Nephron progenitor cell (in vitro differentiated cells): ENCODE data around the gene TAF11.

Experiments used
- DNase-seq: peaks from one replicate; pipeline ENCODE4 v3.0.0; 2021
- H3K27ac Mint-ChIP-seq: 2 replicates; pipeline ENCODE4 v1.8.0; 2021; ENCODE audit warnings: mild to moderate bottlenecking, moderate library complexity, mixed read lengths
- H3K27me3 Mint-ChIP-seq: 2 replicates; pipeline ENCODE4 v1.8.0; 2021; ENCODE audit warnings: mild to moderate bottlenecking, low read depth, mixed read lengths; ENCODE audit not compliant: poor library complexity
- H3K36me3 Mint-ChIP-seq: 2 replicates; pipeline ENCODE4 v1.8.0; 2021; ENCODE audit warnings: low read depth, mixed read lengths
- H3K4me1 Mint-ChIP-seq: 2 replicates; pipeline ENCODE4 v1.8.0; 2021; ENCODE audit warnings: mixed read lengths
- H3K4me3 Mint-ChIP-seq: 2 replicates; pipeline ENCODE4 v1.8.0; 2021; ENCODE audit warnings: mild to moderate bottlenecking, moderate library complexity, mixed read lengths
- H3K9me3 Mint-ChIP-seq: 2 replicates; pipeline ENCODE4 v1.8.0; 2021; ENCODE audit warnings: mild to moderate bottlenecking, moderate library complexity, mixed read lengths
- TF ChIP-seq, protein P1 (sequence below): fragments of 200-600 bp; sonication (generic); IDR thresholded peaks from 2 replicates; pipeline ENCODE4 v1.5.0; 2021; ENCODE audit warnings: antibody characterized with exemption

TAF11 gene

DNA sequence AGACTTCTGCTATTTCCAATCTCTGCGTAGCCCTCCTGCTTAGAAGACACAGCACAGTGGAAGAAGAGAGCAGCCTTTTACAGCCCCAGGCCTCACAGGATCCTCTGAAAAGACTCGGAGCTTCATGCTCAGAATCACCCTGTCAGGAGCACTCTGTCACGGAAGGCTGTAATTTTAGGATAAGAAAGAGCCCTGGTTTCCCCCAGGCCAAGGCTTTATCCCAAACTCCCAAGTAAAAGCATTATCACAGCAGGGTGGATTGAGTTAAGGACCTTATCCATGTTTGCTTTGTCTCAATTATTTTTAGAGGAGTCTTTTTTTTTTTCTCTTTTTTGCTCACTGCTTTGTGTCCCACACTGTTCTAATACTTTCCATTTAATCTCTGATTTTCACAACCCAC, 40.4 kb upstream of the TAF11 start:
- H3K36me3 Mint-ChIP-seq, result peaks cover 12% of the 10 kb centered on the region
- peaks cover 14% of the 10 kb centered on the region for H3K4me1 Mint-ChIP-seq
- TF ChIP-seq, protein P1, sequence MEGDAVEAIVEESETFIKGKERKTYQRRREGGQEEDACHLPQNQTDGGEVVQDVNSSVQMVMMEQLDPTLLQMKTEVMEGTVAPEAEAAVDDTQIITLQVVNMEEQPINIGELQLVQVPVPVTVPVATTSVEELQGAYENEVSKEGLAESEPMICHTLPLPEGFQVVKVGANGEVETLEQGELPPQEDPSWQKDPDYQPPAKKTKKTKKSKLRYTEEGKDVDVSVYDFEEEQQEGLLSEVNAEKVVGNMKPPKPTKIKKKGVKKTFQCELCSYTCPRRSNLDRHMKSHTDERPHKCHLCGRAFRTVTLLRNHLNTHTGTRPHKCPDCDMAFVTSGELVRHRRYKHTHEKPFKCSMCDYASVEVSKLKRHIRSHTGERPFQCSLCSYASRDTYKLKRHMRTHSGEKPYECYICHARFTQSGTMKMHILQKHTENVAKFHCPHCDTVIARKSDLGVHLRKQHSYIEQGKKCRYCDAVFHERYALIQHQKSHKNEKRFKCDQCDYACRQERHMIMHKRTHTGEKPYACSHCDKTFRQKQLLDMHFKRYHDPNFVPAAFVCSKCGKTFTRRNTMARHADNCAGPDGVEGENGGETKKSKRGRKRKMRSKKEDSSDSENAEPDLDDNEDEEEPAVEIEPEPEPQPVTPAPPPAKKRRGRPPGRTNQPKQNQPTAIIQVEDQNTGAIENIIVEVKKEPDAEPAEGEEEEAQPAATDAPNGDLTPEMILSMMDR, result no peak
- no peak overlapping the region for H3K4me3 Mint-ChIP-seq
- DNase-seq, result no peak
- H3K27me3 Mint-ChIP-seq, result peaks cover 6% of the 10 kb centered on the region
- no peak overlapping the region for H3K27ac Mint-ChIP-seq
- H3K9me3 Mint-ChIP-seq, result no peaks in the 10 kb centered on the region

DNA sequence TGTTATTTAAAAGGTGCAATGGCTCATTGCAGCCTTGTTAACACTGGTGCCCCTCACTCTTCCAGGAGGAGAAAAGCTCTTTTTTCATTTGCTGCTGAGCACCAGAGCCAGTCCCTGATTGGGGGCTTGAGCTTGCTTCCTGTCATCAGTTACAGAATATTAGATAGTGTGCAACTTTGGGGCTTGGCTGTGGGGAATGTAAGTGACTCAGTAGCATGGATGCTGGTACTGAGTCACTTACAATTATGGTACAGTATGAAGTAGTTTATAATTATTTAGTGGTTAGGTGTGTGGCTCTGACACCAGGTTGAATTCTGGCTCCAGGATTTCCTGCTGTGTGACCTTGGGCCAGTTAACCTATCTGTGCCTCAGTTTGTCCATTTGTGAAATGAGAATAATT, 38.8 kb upstream of the TAF11 start:
- no peak overlapping the region for H3K4me3 Mint-ChIP-seq
- no peak overlapping the region for H3K27ac Mint-ChIP-seq
- H3K4me1 Mint-ChIP-seq, result peaks cover 14% of the 10 kb centered on the region

DNA sequence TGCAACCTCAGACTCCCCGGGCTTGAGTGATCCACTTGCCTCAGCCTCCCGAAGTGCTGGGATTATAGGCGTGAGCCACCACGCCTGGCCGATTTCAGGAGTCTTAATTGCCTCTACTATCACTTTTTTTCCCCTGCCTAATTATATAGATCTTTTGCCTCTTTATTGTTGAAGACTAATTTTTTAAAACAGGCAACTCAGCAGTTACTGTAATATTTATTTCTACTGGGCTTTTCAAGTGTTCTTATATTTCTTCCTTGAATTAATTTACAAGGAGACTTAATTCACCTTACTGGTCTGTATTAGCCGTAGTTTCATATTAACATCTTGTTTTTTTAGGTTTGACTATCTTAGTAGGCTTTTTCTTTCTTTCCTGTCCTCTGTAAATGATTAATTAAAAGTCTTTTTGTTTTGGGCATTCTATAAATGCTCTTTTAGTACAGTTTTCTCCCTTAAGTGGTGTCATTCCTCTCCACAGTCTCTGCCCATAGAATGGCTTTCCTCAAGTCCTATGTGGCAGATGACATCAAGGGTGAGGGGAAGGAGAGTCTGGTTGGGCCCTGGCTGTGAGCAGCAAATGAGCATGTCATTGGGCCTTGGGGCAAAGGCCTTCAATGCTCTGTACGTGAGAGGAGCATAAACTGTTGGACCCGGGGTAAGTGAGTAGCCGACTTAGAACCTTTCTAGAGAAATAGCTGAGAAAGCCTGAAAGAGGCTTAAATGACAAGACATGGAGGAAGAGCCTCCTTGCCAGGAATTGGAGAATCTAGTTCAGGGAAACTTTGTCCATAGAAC, 37.2 kb upstream of the TAF11 start:
- peaks cover 6% of the 10 kb centered on the region for H3K27me3 Mint-ChIP-seq
- H3K4me3 Mint-ChIP-seq, result no peak overlapping the region
- TF ChIP-seq, protein P1, result no peak
- H3K4me1 Mint-ChIP-seq, result peaks cover 14% of the 10 kb centered on the region
- H3K9me3 Mint-ChIP-seq, result no peaks in the 10 kb centered on the region
- H3K36me3 Mint-ChIP-seq, result no peaks in the 10 kb centered on the region
- no peak overlapping the region for H3K27ac Mint-ChIP-seq
- no peak for DNase-seq

More for the DNA sequence above, 38.8 kb upstream of the TAF11 start:
- Mint-ChIP-seq H3K27me3 (peaks cover 6% of the 10 kb centered on the region), H3K36me3 (peaks cover 3% of the 10 kb centered on the region), H3K9me3 (no peaks in the 10 kb centered on the region)
- DNase-seq, result no peak
- TF ChIP-seq, protein P1, result no peak

DNA sequence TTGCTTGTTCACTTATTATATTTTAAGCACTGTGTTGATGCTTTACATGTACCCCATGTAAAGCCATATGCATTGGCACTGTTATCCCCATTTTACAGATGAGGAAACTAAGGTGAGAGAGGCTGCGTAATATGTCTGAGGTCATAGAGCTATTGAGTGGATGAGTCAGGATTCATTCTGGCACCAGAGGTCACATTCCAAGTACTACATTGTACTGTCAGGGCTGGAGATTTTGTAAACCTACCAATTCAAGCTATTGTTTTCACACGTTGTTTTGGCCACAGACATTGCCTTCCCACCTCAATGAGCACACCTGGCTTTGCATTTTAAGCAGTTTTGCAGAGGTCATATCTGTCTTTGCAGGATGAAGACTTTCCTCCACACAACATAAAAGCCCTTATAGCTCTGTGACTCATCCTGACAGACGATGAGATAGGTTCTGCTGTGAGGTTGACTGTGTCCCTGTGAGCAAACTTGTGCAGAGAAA, 34.4 kb upstream of the TAF11 start:
- TF ChIP-seq, protein P1, result no peak
- DNase-seq, result no peak
- no peak overlapping the region for H3K27ac Mint-ChIP-seq
- H3K27me3 Mint-ChIP-seq, result peaks cover 6% of the 10 kb centered on the region
- H3K4me1 Mint-ChIP-seq, result peaks cover 15% of the 10 kb centered on the region
- no peaks in the 10 kb centered on the region for H3K9me3 Mint-ChIP-seq
- H3K4me3 Mint-ChIP-seq, result no peak overlapping the region
- peaks cover 5% of the 10 kb centered on the region for H3K36me3 Mint-ChIP-seq

DNA sequence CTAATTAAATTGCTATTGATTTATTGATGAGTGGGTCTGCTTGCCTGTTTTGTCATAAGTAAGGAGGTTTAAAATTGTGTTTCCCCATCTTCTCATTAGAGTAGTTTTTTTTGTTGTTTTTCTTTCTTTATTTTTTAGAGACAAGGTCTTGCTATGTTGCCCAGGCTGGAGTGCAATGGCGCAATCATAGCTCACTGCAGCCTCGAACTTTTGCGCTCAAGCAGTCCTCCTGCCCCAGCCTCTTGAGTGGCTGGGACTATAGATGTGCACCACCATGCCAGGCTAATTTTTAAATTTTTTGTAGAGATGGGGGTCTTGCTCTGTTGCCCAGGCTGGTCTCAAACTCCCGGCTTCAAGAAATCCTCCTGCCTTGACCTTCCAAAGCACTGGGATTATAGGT, 32.3 kb upstream of the TAF11 start:
- H3K9me3 Mint-ChIP-seq, result no peaks in the 10 kb centered on the region
- peaks cover 5% of the 10 kb centered on the region for H3K36me3 Mint-ChIP-seq
- TF ChIP-seq, protein P1, result no peak
- peaks cover 3% of the 10 kb centered on the region for H3K27me3 Mint-ChIP-seq
- DNase-seq, result no peak
- peaks cover 12% of the 10 kb centered on the region for H3K4me1 Mint-ChIP-seq
- no peak overlapping the region for H3K27ac Mint-ChIP-seq
- no peak overlapping the region for H3K4me3 Mint-ChIP-seq

DNA sequence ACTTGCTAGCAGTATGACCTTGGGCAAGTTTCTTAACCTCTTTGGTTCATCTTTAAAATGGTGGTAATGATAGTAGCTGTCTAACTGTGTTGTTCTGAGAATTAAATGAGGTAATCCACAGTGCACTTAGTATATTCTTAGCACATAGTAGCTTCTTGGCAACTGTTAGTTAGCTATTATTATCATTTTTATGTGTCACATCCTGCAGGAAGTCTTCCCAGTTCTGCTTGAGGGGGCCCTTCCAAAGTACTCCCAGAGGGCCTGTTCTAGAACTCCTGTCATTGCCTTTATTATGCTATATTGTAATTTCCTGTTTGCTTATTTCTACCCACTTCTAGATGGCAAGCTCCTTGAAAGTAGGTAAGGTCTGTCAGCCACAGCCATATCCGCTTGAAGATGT, 31.8 kb upstream of the TAF11 start:
- no peak overlapping the region for H3K27ac Mint-ChIP-seq
- no peak for DNase-seq
- no peak overlapping the region for H3K4me3 Mint-ChIP-seq
- H3K36me3 Mint-ChIP-seq, result peaks cover 5% of the 10 kb centered on the region
- peaks cover 3% of the 10 kb centered on the region for H3K27me3 Mint-ChIP-seq
- peaks cover 13% of the 10 kb centered on the region for H3K4me1 Mint-ChIP-seq
- TF ChIP-seq, protein P1, result no peak
- no peaks in the 10 kb centered on the region for H3K9me3 Mint-ChIP-seq
